NCI-H2107 treated with DMSO at 0.1 percent for 48 hours (cell line): ENCODE measurements around the gene COL8A2.

Experiments
- DNase-seq: peaks from one replicate; lab custom pipeline; 2025; ENCODE audit not compliant: unreplicated experiment; lab: John Stamatoyannopoulos, UW

The COL8A2 gene

DNA sequence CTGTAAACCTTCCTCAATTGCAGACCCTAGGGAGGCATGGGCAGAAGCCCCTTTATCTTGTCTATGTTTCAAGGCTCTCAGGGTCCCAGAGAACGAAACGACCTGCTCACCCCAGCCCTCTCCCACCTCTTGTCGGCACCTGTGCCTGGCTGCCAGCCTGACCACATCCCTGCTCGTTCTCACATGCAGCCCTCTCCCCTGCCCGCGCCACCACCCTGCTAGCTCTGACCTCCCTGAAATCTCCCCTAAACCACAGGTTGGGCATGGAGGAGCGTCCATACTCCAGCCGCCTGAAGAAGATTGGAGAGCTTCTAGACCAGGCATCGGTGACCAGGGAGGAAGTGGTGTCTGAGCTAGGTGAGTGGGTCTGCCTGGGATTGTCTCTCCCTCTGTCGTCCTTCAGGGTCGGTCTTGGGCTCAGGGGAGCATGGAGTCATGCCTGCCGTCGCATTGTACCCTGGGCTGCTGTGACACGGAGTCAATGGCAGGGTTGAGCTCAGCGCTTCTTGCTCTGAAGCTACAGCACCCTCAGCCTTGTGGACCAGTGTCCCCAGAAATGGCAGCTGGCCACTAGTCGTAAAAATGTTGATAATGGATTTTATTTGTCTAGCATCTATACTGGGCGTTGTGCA is 32.7 kb downstream of the COL8A2 start:
- DNase-seq, result no peak

DNA sequence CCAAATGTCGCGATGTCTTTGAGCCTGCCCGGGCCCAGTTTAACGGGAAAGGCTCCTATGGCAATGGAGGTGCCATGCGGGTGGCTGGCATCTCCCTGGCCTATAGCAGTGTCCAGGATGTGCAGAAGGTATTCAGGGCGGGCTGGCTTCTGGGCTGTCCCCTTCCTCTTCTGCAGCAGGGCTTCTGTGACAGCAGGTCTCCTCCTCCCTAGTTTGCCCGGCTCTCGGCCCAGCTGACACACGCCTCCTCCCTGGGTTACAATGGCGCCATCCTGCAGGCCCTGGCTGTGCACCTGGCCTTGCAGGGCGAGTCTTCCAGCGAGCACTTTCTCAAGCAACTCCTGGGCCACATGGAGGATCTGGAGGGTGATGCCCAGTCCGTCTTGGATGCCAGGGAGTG is 33.3 kb downstream of the COL8A2 start:
- DNase-seq, result no peak

DNA sequence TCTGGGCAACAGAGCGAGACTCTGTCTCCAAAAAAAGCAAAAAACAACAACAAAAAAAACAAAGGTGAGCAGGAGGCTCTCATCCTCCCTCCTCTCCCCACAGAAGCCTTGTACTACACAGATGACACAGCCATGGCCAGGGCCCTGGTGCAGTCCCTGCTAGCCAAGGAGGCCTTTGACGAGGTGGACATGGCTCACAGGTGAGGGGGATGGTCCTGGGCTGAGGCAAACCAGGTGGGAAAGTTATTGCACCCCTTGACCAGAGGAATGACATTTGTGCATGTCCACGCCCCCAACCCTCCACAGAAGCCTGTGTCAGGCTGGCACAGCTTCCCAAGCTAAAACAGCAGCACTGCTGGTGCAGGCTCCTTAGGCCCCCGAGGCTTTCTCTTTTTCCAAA is 33.9 kb downstream of the COL8A2 start:
- no peak for DNase-seq

DNA sequence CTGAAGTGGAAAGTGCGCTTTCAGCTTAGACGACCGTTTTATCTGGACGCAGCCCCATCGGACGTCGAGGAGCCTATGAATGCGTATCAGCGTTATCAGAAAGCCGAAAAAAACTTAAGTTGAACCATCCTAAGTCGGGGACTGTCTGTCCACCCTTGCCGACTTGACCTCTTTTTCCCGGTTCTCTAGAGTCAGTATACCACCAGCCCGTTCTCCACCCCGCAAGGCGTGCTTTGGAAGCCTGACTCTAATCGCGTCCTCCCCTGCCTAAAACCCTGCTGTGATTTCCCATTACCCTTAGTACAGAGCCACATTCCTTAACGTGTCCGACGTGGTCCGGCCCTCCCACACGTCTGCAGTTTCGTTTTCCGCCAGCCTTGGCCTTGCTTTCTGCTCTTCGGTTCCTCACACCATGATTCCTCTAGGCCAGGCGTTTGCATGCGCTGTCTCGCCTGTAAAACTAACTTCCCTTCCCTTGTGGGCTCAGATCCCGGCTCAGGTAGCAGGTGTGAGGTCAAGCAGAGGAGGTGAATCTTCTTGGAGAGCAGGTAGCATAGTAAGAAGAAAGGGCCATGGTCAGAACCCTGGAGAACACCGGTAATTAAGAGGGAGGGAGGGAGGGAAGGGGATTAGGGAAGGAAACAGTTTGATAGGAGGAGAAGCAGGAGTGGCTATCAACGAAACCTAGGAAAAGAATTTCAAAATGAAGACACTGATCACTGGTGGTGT is 35.5 kb downstream of the COL8A2 start:
- no peak for DNase-seq

DNA sequence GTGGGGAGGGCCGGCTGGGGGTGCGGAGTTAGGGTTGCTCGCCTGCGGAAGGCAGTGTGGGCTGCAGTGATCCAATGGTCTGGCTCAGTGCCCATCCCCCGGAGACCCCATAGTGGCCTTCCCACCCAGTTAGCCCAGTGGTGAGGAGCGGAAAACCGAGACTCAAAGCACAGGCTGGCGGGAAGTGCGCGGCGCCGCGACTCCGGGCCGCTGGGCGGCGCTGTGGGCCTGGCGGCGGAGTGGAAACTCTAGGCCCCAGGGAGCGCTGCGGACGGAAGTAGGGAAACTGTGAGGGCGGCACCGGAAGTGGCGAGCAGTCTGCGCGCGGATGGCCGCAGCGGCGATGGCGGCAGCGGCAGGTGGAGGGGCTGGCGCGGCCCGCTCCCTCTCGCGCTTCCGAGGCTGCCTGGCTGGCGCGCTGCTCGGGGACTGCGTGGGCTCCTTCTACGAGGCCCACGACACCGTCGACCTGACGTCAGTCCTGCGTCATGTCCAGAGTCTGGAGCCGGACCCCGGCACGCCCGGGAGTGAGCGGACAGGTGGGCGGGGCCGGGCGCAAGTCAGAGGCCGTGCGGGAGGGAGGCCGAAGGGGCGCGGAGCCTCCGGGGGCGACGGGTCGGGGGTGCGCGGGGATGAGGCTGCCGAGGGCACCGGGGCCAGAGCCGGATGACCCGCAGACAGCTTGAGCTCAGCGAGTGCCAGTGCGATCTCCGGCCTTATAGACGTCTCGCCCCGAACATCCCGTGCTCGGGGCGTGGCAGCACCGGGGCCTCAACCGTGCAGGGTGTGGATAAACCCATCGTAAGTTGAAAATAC is 36.2 kb downstream of the COL8A2 start, which contains the start of gene ADPRS:
Gene ADPRS (plus strand): TSS at position 316 of the 816 bp plus-strand sequence. CDS start 13 bp downstream, at position 329.
- DNase-seq, result peak; percentile 62

DNA sequence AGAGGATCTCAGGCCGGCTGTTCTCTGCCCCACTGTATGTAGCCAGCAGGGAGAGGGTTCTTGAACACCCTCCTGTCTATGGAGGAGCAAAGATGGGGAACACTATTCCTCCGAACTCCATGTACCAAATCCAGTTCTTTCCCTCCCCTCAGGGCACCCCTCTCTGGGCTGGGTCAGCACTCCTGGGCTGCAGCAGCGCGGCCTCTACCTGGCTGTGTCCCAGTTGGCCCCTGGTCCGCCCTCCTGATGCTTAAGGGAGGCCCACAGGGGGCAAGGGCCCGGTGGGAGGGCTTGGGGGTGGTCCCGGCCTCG is 36.8 kb downstream of the COL8A2 start:
- no peak for DNase-seq

DNA sequence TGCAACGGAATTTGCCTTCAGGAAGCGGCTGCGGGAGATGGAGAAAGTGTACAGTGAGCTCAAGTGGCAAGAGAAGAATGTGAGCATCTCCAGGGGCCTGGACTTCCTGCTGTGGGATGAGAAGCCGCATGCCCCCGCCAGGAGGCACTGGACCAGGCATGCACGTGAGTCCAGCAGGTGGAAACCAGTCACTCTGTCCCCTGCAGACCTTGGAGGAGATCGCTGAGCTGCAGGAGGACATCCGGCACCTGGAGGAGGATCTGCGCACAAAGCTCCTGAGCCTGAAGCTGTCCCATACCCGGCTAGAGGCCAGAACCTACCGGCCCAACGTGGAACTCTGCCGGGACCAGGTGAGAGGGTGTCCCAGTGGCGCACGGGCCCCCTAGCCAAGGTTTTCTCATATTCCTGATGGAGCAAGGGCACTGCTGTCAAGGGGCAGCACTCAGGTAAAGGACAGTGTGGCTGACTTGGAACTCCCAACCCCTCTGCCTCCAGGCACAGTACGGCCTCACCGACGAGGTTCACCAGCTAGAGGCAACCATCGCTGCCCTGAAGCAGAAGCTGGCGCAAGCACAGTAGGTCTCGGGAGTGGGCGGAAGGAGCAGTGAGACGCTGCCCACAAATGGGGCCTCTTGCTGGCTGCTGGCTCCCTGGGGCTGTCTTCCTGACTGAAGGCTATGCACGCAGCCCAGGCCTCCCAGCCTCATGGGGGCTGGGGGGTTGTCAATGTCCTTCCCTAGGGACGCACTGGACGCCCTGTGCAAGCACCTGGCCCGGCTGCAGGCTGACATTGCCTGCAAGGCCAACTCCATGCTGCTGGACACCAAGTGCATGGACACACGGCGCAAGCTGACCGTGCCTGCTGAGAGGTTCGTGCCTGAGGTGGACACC is 37.5 kb downstream of the COL8A2 start:
- no peak for DNase-seq

DNA sequence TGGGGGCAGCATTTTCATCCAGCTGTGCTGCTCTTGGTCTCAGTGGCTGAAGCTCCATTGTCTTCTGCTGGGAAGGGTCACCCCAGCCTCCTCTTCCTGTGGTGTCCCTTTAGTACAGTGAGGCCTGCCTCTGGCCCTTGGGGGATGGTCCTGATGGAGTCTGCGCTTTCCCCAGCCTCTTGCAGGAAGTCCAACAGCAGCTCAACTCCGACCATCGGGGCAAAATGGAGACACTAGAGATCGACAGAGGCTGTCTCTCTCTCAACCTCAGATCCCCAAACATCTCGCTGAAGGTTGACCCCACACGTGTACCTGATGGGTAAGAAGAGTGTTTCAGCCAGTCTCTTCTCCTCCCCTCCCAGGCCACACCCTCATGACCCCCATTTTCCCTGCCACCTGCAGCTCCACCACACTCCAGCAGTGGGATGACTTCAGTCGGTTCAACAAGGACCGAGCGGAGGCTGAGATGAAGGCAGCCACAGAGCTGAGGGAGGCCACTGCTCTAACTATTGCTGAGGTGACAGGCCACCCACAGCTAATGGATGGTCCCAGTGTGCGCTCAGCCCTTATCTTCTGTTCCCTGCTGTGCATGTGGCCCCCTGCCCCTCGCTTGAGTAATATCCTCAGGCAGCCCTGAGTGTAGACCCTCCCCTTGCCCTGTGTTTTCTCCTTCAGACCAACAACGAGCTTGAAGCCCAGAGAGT is 38.3 kb downstream of the COL8A2 start:
- no peak for DNase-seq

DNA sequence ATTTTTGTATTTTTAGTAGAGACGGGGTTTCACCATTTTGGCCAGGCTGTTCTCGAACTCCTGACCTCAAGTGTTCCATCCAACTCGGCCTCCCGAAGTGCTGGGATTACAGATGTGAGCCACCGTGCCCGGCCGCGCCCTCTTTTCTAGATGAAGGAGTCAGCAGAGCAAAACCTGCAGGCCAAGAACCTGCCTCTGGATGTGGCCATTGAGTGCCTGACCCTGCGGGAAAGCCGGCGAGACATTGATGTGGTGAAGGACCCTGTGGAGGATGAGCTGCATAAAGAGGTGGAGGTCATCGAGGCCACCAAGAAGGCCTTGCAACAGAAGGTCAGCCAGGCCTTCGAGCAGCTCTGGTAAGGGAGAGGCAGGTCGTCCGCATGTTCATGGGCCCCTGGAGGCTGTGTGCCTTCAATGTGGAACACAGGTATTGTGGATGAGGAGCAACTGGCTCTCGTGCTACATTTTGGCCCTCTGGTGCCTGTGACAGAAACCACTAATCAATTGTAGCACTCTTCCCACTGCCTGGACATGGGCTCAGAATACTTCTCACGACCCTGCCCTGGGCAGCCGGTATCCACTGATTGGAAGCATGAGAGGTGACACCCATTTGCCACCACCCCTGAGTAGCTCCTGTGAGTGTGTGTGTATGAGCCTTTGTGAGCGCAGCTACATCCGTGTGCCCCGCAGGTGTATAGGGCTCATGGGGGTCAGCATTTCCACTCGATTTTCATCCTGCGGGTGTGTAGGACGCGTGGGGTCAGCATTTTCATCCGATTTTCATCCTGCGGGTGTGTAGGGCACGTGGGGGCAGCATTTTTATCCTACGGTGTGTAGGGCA is 39.1 kb downstream of the COL8A2 start:
- no peak for DNase-seq

DNA sequence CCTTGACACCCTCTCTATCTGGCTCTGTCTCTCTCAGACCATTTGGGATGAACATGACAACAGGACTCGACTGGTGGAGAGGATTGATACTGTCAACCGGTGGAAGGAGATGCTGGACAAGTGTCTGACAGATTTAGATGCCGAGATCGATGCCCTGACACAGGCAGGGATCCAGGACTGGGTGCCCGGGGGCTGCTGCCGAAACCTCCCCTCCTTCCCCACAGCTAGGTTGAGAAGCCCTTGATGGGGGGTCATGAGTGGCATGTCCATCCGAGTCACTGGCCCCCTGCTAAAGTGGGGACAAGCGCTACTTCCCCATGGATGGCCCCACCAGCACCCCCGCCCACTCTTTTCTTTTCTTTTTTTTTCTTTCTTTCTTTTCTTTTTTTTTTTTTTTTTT is 39.9 kb downstream of the COL8A2 start:
- no peak for DNase-seq

DNA sequence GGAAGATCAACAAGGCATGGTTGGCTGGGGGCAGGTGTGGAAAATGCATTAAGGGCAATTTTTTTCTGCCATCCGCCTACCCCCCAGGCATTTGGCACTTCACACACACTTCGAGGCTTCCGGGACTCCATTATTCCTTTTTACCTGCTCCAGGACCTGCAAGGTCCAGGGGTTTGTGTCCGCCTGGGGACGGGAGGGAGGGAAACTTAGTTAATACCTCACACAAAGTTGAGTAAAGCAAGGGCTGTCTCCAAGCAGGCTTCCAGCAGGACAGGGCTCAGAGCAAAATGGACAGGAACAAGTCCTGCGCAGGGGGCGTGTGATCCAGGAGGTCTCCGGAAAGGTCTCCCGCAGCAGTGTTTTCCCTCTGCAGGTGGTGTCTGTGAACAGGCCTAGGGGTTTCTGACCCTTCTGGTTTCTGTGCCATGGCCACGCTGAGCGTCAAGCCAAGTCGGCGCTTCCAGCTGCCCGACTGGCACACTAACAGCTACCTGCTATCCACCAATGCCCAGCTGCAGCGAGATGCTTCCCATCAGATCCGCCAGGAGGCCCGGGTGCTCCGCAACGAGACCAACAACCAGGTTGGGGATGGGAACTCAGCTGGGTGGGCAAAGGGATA is 40.4 kb downstream of the COL8A2 start:
- peak; percentile 30 for DNase-seq

DNA sequence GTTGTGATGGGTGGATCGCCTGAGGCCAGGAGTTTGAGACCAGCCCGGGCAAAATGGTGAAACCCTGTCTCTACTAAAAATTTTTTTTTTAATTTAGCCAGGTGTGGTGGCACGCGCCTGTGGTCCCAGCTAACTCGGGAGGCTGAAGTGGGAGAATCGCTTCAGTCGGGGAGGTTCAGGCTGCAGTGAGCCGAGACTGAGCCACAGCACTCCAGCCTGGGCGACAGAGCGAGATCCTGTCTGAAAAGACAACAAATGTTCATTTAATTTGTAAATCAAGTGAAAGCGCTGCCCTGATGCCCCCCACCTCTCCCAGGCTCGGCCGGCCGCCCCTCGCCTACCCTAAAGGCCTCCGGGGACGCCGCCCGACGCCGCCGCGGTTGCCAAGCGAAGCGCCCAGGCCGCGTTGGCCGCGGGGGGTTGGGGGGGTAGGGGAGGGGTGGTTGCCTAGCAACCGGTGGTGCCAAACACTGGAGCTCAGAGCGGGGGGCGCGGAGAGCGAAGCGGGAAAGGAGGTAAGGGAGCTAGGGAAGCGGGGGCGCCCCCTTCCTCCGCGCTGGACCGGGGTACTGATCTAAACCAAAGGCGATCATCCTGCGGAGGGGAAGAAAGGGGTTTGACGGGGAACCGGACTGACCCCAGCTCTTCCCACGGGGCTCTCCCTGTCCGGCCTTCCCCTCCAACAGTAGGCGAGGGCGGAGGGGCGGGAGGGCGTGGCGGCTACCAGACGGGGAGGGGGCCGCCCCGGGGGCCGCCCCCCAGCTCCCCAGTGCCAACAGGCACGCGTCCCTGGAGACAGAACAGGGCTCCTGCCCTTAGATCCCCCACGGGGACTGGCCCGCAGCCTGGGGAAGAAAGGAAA is 41.2 kb downstream of the COL8A2 start, which contains the start of gene TEKT2:
Gene TEKT2 (plus strand): TSS at position 460 of the 862 bp plus-strand sequence. CDS start 828 bp downstream, outside the sequence.
- DNase-seq, result peak; percentile 30

DNA sequence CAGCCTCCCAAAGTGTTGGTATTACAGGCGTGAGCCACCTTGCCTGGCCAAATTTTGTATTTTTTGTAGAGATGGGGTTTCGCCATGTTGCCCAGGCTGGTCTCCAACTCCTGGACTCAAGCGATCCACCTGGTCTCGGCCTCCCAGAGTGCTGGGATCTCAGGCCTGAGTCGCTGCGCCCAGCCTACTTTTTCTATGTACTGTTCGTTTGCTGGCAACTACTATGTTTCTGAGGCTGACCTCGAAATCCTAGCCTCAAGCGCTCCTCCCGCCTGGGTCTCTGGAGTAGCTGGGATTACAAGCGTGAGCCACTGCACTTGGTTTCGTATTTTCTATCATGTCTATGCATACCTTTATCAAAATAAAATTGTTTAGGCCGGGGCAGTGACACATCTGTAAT is 41.8 kb downstream of the COL8A2 start:
- no peak for DNase-seq

DNA sequence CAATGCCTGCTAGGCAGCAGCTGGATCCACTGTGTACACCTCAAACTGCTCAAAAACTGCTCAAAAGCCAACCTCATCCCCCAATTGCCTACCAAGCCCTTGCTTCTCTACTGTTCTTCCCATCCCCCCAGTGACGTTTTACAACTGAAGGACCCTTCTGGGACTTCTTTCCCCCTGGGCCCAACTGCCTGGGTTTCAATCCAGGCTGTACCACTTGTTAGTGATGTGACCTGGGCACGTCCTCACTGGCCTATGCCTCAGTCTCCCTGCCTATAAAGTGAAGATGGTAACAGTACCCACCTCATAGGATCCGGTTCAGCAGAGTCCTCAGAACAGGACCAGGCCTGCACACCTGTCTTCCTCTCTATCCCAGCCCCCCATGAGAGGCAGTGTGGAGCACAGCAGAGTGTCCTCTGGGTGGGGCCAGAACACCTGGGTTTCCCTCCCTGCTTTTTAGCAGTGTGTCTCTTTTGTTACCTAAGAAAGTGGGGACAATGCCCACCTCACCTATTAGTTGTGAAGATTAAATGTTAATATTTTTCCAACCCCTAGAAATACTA is 43.0 kb downstream of the COL8A2 start:
- DNase-seq, result no peak

DNA sequence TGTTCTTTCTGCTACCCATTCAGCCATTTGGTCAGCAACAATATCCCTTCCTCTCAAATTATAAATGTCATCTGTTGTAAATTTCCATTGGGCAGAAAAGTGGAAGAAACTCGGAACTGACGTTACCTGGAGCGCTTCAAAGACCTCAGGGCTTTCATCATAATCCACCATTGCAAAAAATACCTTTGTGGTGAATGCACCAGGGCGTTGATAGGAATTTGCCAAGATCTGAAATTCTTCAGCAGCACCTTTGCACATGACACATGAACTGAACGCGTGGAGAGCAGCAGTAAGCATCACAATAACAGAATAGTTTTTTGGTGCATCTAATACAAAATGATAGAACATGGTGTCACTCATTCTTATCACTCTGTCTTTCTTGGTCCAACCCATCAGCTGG is 44.2 kb downstream of the COL8A2 start:
- no peak for DNase-seq

DNA sequence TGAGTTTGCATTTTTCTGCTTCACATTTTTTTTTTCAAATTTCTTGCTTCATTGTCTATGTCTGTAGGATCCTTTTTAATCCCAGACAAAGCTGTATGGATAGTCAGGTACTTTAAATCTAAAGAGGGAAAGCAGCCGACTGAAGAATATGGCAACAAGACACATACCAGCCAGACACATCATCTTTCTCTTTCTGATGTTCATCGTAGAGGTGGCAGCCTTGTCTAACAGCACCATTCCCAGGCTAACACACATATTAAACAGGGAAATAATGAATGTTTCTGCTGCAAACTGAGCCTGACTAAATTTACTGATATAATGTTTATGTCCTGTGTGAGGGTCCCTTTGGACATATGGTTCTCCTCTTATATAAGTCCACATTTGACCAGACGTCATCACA is 44.8 kb downstream of the COL8A2 start:
- no peak for DNase-seq

DNA sequence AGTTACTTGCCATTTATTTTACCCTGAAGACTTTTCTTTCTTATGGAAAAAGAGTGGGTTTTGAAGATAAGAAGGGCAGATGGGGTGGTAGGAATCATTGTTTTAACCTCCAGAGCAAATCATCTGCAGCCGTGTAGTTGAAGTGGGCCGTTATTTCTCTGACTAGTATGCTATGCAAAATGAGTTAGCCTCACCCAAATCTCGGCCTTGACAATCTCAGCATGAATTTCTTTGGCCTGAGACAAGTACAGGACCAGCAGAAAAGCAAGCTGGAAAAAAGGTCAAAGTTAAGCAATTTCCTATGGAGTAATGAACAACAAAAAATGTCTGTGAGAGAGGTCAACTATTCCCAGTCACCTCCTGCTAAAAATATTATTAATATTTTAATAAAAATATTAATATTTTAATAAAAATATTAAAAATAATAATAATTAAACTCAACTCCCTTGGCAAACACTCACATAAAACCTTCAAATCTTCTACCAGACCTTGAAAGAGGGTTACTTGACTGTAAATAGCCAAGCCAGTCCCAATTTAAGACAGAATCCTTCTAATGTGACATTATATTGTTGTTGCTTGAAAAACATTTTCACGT is 47.9 kb downstream of the COL8A2 start:
- no peak for DNase-seq
